ENCODE results near the gene PRG2. TPM values are rescaled to one million over a fixed set of nuclear protein-coding genes. Genes with fewer than 3 reads are reported as not detected.
"Not testable (repeated sequence)": the region's sequence is repeated elsewhere in the genome, so short reads cannot be mapped to it uniquely, and the experiment has no call there.

Gene PRG2
- total RNA-seq, 6 donors from 2014 or later: 0.30 to 2.6 (median 1.6) TPM; not detected in 2

DNA sequence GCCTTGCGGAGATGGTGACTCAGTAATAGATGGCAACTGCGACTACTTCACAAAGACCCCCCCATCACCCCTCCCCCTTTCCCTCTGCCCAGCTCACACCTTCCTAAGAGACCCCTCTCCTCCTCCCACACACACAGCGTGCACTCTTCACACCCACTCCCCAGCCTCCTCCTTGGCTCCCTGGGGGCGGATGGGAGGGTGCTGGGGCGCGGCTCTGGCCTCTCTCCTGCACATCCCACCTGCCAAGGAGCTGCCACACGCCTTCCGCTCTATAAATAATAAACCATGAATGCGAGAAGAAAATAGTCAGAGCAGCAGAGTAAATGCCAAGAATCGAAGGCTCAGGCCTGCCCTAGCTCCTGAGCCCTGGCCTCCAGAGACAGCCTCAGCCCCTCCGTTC, 47.7 kb downstream of the PRG2 start:
- no peak for ATAC-seq (ENCODE audit: low FRiP score in 2 of 2)
- TF ChIP-seq EP300 (IDR thresholded peaks at IDR 0.05) (no peak), POLR2AphosphoS5 (IDR thresholded peaks at IDR 0.05) (no peak), POLR2A (IDR thresholded peaks at IDR 0.05) (no peak)
- TF ChIP-seq, protein P1, sequence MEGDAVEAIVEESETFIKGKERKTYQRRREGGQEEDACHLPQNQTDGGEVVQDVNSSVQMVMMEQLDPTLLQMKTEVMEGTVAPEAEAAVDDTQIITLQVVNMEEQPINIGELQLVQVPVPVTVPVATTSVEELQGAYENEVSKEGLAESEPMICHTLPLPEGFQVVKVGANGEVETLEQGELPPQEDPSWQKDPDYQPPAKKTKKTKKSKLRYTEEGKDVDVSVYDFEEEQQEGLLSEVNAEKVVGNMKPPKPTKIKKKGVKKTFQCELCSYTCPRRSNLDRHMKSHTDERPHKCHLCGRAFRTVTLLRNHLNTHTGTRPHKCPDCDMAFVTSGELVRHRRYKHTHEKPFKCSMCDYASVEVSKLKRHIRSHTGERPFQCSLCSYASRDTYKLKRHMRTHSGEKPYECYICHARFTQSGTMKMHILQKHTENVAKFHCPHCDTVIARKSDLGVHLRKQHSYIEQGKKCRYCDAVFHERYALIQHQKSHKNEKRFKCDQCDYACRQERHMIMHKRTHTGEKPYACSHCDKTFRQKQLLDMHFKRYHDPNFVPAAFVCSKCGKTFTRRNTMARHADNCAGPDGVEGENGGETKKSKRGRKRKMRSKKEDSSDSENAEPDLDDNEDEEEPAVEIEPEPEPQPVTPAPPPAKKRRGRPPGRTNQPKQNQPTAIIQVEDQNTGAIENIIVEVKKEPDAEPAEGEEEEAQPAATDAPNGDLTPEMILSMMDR (IDR thresholded peaks at IDR 0.05): no peak

DNA sequence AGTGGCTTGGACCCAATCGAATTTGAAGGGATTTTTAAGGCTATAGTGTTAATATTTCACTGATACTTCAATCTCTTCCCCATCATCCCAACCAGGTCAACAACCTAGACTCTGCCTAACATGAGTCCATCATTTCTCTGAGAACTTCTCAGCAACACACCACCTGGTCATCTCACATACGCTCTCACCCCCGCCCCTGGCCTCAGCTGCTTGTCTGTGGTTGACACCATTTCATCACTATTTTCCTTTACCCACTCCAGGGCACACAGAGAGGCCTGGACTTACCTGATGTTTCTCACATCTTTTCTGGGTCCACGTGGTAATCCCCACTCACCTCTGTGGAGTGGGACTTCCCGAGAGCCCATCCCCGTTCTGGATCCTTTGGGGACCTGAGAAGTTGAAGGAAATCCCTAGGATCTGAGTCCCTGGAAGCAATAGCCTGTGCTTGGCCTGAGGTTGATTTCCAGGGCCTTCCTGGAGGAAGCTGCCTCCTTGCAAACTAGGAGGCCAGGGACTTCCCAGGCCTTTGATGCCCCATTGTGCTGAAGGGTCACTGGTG, 49.1 kb downstream of the PRG2 start:
- no peak for DNase-seq
- H3K4me3 ChIP-seq: no peak overlapping the region
- no peak overlapping the region for H3K27ac ChIP-seq
- 74 to 78% methylated on average over 6 of the region's 6 CpGs for WGBS, 2 donors
- H3K27me3 ChIP-seq: no peaks in the 10 kb centered on the region
- H3K4me1 ChIP-seq: peaks cover 2 to 4% (median 3%) of the 10 kb centered on the region in 4 donors
- TF ChIP-seq POLR2AphosphoS5 (IDR thresholded peaks at IDR 0.05) (no peak), EP300 (IDR thresholded peaks at IDR 0.05) (no peak), POLR2A (IDR thresholded peaks at IDR 0.05) (no peak)
- TF ChIP-seq, protein P1 (IDR thresholded peaks at IDR 0.05): no peak
- ATAC-seq (ENCODE audit: low FRiP score in 2 of 2): no peak
- no peaks in the 10 kb centered on the region for H3K36me3 ChIP-seq
- H3K9me3 ChIP-seq: no peaks in the 10 kb centered on the region

More for the DNA sequence above, 47.7 kb downstream of the PRG2 start:
- no peaks in the 10 kb centered on the region for H3K9me3 ChIP-seq
- H3K27me3 ChIP-seq: no peaks in the 10 kb centered on the region
- H3K4me3 ChIP-seq: no peak overlapping the region
- WGBS, 2 donors: 89 to 91% methylated on average over 11 of the region's 11 CpGs
- DNase-seq: no peak
- no peak overlapping the region for H3K27ac ChIP-seq
- H3K4me1 ChIP-seq: no peaks in the 10 kb centered on the region
- H3K36me3 ChIP-seq: no peaks in the 10 kb centered on the region

DNA sequence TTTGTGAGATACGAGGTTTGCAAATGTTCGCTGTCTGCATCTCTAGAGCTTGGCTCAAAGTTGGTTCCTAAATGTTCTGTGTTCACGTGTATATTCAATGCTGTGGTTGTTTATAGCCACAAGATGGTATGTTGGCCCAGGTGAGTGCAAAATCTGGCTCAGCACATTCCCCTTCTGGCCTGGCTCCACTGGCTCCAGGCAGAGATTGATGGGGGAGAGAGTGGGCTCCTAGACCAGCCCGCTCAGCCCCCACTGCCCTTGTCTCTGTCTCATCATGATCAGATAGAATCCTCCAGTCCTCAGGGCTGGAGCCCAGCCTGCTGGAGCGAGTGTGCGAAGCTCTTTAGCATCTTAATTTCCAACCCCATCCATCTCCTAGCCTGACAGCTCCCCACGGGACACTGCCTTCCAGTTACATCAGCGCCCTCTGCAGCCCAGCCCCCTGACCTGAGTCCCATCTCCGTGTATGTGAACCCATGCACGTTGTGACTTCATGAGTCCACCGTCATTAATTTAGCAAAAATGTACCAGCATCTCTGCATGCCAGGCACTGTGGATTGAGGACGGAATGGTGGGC, 50.3 kb downstream of the PRG2 start:
- 35 to 56% methylated on average over 12 of the region's 12 CpGs for WGBS, 2 donors
- Histone ChIP-seq H3K27me3 (no peaks in the 10 kb centered on the region), H3K36me3 (no peaks in the 10 kb centered on the region), H3K9me3 (no peaks in the 10 kb centered on the region), H3K4me1 (peaks cover 5 to 11% (median 6%) of the 10 kb centered on the region in 4 donors), H3K27ac (no peak overlapping the region), H3K4me3 (no peak overlapping the region)
- ATAC-seq (ENCODE audit: low FRiP score in 2 of 2) (no peak), DNase-seq (no peak)
- no peak for TF ChIP-seq POLR2AphosphoS5 (IDR thresholded peaks at IDR 0.05)
- no peak for TF ChIP-seq POLR2A (IDR thresholded peaks at IDR 0.05)
- TF ChIP-seq EP300 (IDR thresholded peaks at IDR 0.05): no peak
- TF ChIP-seq, protein P1 (IDR thresholded peaks at IDR 0.05): no peak

DNA sequence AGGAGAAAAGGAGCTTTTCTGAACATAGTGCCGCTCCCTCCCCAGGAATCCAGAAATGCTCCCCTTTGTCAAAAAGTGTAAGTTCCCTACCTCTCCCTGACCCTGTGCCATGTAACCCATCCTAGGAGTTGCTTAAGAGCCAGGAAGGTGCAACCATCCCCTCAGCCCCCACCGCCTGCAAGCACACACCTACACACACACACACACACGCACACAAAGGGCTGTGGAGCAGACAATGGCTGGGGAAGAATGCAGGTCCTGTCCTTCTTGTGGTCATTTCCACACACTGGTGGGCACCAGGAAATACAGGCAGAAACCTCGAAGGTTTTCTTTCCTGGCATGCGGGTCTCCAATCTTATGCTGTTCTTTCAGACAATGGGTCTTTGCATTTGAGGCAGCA, 51.1 kb downstream of the PRG2 start:
- no peaks in the 10 kb centered on the region for H3K27me3 ChIP-seq
- TF ChIP-seq EP300 (IDR thresholded peaks at IDR 0.05) (no peak), POLR2A (IDR thresholded peaks at IDR 0.05) (no peak), POLR2AphosphoS5 (IDR thresholded peaks at IDR 0.05) (no peak)
- TF ChIP-seq, protein P1 (IDR thresholded peaks at IDR 0.05): no peak
- no peaks in the 10 kb centered on the region for H3K9me3 ChIP-seq
- H3K4me1 ChIP-seq: peaks cover 12 to 19% (median 14%) of the 10 kb centered on the region in 4 donors
- 68 to 75% methylated on average over 5 of the region's 5 CpGs for WGBS, 2 donors
- H3K4me3 ChIP-seq: no peak overlapping the region
- ATAC-seq (ENCODE audit: low FRiP score in 2 of 2) (no peak), DNase-seq (no peak)
- peaks cover 0 to under 1% (median 0%) of the 10 kb centered on the region in 4 donors for H3K36me3 ChIP-seq
- no peak overlapping the region for H3K27ac ChIP-seq

DNA sequence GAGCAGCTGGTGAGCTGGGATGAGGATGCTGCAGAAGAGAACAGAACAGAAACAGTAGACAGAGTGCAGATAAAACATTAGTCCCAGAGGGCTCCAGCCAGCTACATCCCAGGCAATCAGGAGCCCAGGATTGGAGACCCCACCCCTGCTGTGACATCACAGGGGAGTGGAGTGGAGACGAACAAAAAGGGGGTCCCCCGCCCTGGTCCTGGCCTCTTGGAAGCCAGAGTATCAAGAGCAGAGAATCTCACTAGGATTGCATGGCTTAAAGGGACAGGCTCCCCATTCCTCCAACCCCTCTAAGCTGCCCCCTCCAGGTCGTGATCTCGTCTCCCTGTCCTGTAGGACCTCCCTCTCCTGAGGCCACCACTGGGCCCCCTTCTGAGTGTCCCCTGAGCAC, 52.3 kb downstream of the PRG2 start, which contains the start of gene P2RX3:
P2RX3 (plus strand) TSS at position 211 of the 400 bp plus-strand sequence. CDS start 199 bp downstream, outside the sequence.
- Histone ChIP-seq H3K27me3 (no peaks in the 10 kb centered on the region), H3K9me3 (no peaks in the 10 kb centered on the region), H3K27ac (no peak within 1 kb of the TSS), H3K4me1 (peaks cover 15 to 26% (median 18%) of the 10 kb centered on the region in 4 donors), H3K36me3 (peaks cover 0 to 10% (median 0%) of the 10 kb centered on the region in 4 donors), H3K4me3 (no peak within 1 kb of the TSS)
- ATAC-seq (ENCODE audit: low FRiP score in 2 of 2) (no peak), DNase-seq (no peak)
- 45 to 60% methylated on average over 2 to 4 of the region's 4 CpGs for WGBS, 2 donors
- TF ChIP-seq POLR2AphosphoS5 (IDR thresholded peaks at IDR 0.05) (no peak), EP300 (IDR thresholded peaks at IDR 0.05) (no peak), POLR2A (IDR thresholded peaks at IDR 0.05) (no peak)
- TF ChIP-seq, protein P1 (IDR thresholded peaks at IDR 0.05): no peak

DNA sequence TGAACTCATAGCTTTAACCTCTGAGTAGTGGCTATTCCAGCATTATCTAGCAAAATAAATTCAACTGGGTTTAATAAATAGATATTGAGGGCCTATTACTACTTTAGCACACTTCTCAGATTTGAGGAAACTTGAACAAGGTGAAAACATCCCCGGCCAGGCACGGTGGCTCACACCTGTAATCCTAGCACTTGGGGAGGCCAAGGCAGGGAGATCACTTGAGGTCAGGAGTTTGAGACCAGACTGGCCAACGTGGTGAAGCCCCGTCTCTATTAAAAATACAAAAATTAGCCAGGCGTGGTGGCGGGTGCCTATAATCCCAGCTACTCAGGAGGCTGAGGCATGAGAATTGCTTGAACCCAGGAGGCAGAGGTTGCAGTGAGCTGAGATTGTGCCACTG, 53.6 kb downstream of the PRG2 start:
- Histone ChIP-seq H3K36me3 (peaks cover 6 to 23% (median 12%) of the 10 kb centered on the region in 4 donors), H3K27ac (peak overlapping the region in 1 of 4 donors; percentile 94), H3K4me1 (peaks cover 15 to 26% (median 18%) of the 10 kb centered on the region in 4 donors)
- ATAC-seq (ENCODE audit: low FRiP score in 2 of 2); H3K27me3 ChIP-seq; H3K9me3 ChIP-seq; H3K4me3 ChIP-seq; DNase-seq: not testable (repeated sequence)
- WGBS, 2 donors: 89 to 91% methylated on average over 6 of the region's 6 CpGs

Data from upper lobe of left lung (tissue), 6 donors.